ENCODE results near the gene RAE1. TPM values are rescaled to one million over a fixed set of nuclear protein-coding genes. Genes with fewer than 3 reads are reported as not detected.

Gene RAE1
- total and polyA plus RNA-seq, 2 experiments from 2014 or later, result 35.4 to 43.3 TPM

GRCh38 chr20:57313951-57314350 is 37.1 kb upstream of the RAE1 start (continued):
- TF ChIP-seq ZNF462 (CRISPR knock-in tag; IDR thresholded peaks at IDR 0.05) (no peak), POLR2AphosphoS5 (IDR thresholded peaks at IDR 0.05; ENCODE audit: low read depth) (no peak)

DNA sequence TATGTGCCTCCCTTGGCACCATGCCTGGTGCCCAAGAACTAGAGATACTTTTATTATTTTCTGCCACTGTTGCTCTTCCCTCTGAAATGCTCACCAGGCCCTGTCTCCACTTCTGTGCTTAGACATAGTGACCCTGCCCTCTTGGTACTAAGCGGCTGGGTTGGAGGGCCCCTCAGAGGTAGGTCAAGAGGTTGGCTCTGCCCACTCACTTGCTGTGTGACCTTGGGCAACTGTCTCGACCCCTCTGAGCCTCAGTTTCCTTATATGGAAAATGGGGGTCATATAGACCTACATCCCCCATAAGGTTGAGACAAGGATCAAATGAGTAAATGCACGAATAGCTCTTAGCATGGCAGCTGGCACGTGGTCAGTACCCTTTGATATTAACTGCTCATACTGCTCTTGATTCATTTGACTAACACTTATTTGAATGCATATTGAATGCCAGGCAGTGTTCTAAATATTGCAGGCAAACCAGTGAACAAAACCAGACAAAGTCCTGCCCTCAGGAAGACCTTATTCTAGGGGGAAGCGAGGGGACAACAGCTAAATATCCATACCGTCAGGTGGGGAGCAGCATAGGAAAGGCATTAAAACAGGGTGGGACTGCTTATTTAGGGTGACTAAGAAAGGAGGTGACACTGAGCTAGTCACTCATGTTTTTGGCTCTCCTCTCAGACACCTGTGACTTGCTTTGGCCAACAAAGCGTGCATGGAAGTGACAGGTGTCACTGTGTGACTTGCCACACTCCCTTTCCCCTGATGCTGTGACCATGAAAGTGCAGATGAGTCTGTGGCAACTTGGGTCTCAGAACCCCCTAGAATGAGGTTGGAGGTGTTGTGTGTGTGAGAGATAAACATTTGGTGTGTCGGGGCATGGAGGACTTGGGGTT is 35.7 kb upstream of the RAE1 start:
- Mint-ChIP-seq H3K9me3 (no peaks in the 10 kb centered on the region), H3K27me3 (ENCODE audit: insufficient read depth, low read depth, poor library complexity) (no peaks in the 10 kb centered on the region), H3K4me1 (no peaks in the 10 kb centered on the region; the same call in 1 of the 3 replicates), H3K27ac (no peak overlapping the region), H3K36me3 (ENCODE audit: low read depth) (no peaks in the 10 kb centered on the region), H3K4me3 (no peak overlapping the region)
- Histone ChIP-seq H3K27me3 (ENCODE audit: insufficient read depth) (no peaks in the 10 kb centered on the region), H4K20me1 (replicated peaks; ENCODE audit: insufficient read depth) (no peaks in the 10 kb centered on the region), H3F3A (replicated peaks; ENCODE audit: low read depth) (no peaks in the 10 kb centered on the region), H3K79me2 (replicated peaks; ENCODE audit: insufficient read depth) (no peaks in the 10 kb centered on the region), H3K36me3 (ENCODE audit: insufficient read depth) (no peaks in the 10 kb centered on the region), H3K4me3 (no peak overlapping the region), H3K27ac (ENCODE audit: low read depth) (no peak overlapping the region), H3K4me2 (no peak overlapping the region), H3K4me1 (ENCODE audit: insufficient read depth) (no peaks in the 10 kb centered on the region), H2AFZ (no peak overlapping the region), H3K9me2 (ENCODE audit: insufficient read depth) (no peaks in the 10 kb centered on the region)
- DNase-seq (ENCODE audit: low spot score) (no peak), ATAC-seq (no peak)
- no peak for TF ChIP-seq ETS1 (IDR thresholded peaks at IDR 0.05)
- TF ChIP-seq EZH2phosphoT487 (IDR thresholded peaks at IDR 0.05; ENCODE audit: unreplicated experiment), result no peak
